Kidney (tissue), 14 donors: ENCODE measurements around the gene TRPC6. TPM values are rescaled to one million over a fixed set of nuclear protein-coding genes. Genes with fewer than 3 reads are reported as not detected.

Experiments used
- DNase-seq, 5 donors: peaks; one replicate each; pipeline ENCODE4 v3.0.0-alpha.2; 2013 to 2020
- FAIRE-seq: peaks from 2 replicates; lab custom pipeline; 2012; peaks lifted over from hg19 to GRCh38; lab: Jason Lieb, UNC
- H3K27ac ChIP-seq, 2 donors: one replicate each; pipeline ENCODE4 v1.7.0; 2013; ENCODE audit warnings: low read depth in 2 of 2, low read length in 2 of 2, inconsistent platforms in 1 of 2
- H3K27me3 ChIP-seq: one replicate; pipeline ENCODE4 v1.7.1; 2013; ENCODE audit warnings: low read length, inconsistent platforms; ENCODE audit not compliant: control insufficient read depth, insufficient read depth
- H3K36me3 ChIP-seq, 3 donors: one replicate each; pipeline versions ENCODE4 v1.7.0 to v1.7.1; 2013; ENCODE audit warnings: low read length in 3 of 3, control low read depth in 1 of 3, inconsistent platforms in 1 of 3; ENCODE audit not compliant: insufficient read depth in 3 of 3, control insufficient read depth in 2 of 3
- H3K4me1 ChIP-seq, 3 donors: one replicate each; pipeline versions ENCODE4 v1.7.0 to v1.7.1; 2013; ENCODE audit warnings: low read length in 3 of 3, inconsistent platforms in 1 of 3, low read depth in 1 of 3; ENCODE audit not compliant: control insufficient read depth in 2 of 3, insufficient read depth in 2 of 3
- H3K4me3 ChIP-seq, 3 donors: one replicate each; pipeline versions ENCODE4 v1.7.0 to v1.8.1; 2013; ENCODE audit warnings: low read length in 3 of 3, control low read depth in 1 of 3, inconsistent platforms in 1 of 3
- H3K9ac ChIP-seq, 3 donors: one replicate each; pipeline versions ENCODE4 v1.7.0 to v1.7.1; 2013; ENCODE audit warnings: low read length in 3 of 3, control low read depth in 1 of 3, inconsistent platforms in 1 of 3
- H3K9me3 ChIP-seq, 3 donors: one replicate each; pipeline versions ENCODE4 v1.7.0 to v1.7.1; 2013; ENCODE audit warnings: low read length in 3 of 3, control low read depth in 1 of 3, inconsistent platforms in 1 of 3; ENCODE audit not compliant: control insufficient read depth in 2 of 3, insufficient read depth in 1 of 3
- CTCF ChIP-seq: IDR thresholded peaks from 3 replicates; pipeline ENCODE4 v1.5.1; 2012; ENCODE audit warnings: mild to moderate bottlenecking, moderate library complexity, borderline replicate concordance; ENCODE audit not compliant: insufficient read depth; ENCODE audit errors: extremely low read depth
- intact Hi-C: fragments of 100-400 bp; cut with DNase I; formaldehyde crosslinking; loops from one replicate; pipeline ENCODE4 v1.11.1; 2022
- polyA plus RNA-seq: library from polyadenylated mRNA; stranded (reverse); fragments of 350-450 nt; fragmentation: Illumina TruSeq; extraction: RNeasy Lipid Tissue Mini Kit (QIAGEN cat#74804); gene quantifications from one replicate; pipeline ENCODE4 v1.2.3, GENCODE V29; 2014; ENCODE audit warnings: low read depth, low replicate concordance; ENCODE audit not compliant: insufficient read depth
- total RNA-seq: library from RNA; stranded (reverse); fragmentation: NEBNext Ultra II Directional; extraction: Animal tissue kit (Norgen Biotek cat#: 25700); gene quantifications from one replicate; pipeline ENCODE4 v1.2.1, GENCODE V29; 2021
- donor health status: control.
- donor health status: control.
- donor health status: control.
- donor health status: control.
- donor health status: control.
- donor health status: DM: yes; HTN: yes; CAD: no.
- donor health status: Normal renal cell carcinoma (clear cell type).

TRPC6 gene
- total and polyA plus RNA-seq, 2 donors from 2014 or later: 1.3 to 1.4 TPM

- no peak overlapping the region for H3K27ac ChIP-seq
- intact Hi-C loops: no loop called here
- H3K9me3 ChIP-seq: no peaks in the 10 kb centered on the region
- H3K9ac ChIP-seq: no peak overlapping the region
- no peak for TF ChIP-seq CTCF
- no peaks in the 10 kb centered on the region for H3K36me3 ChIP-seq
- H3K4me3 ChIP-seq: no peak overlapping the region
- no peaks in the 10 kb centered on the region for H3K4me1 ChIP-seq
- no peak for DNase-seq
- no peaks in the 10 kb centered on the region for H3K27me3 ChIP-seq
- no peak for FAIRE-seq
These were observed 60.6 kb downstream of the TRPC6 start for GRCh38 chr11:101523193-101523592.

- H3K4me3 ChIP-seq: no peak overlapping the region
- no peak overlapping the region for H3K27ac ChIP-seq
- intact Hi-C loops: no loop called here
- H3K27me3 ChIP-seq: no peaks in the 10 kb centered on the region
- no peaks in the 10 kb centered on the region for H3K36me3 ChIP-seq
- no peak for TF ChIP-seq CTCF
- H3K9me3 ChIP-seq: no peaks in the 10 kb centered on the region
- H3K9ac ChIP-seq: no peak overlapping the region
- no peak for DNase-seq
- H3K4me1 ChIP-seq: no peaks in the 10 kb centered on the region
- no peak for FAIRE-seq
These were observed 62.0 kb downstream of the TRPC6 start for GRCh38 chr11:101521821-101522220.

GRCh38 chr11:101516546-101516945, 67.3 kb downstream of the TRPC6 start:
- no peak for TF ChIP-seq CTCF
- FAIRE-seq (no peak), DNase-seq (no peak)
- H3K27ac ChIP-seq: no peak overlapping the region
- H3K9me3 ChIP-seq: no peaks in the 10 kb centered on the region
- no peaks in the 10 kb centered on the region for H3K36me3 ChIP-seq
- no peaks in the 10 kb centered on the region for H3K4me1 ChIP-seq
- intact Hi-C loops: no loop called here
- no peaks in the 10 kb centered on the region for H3K27me3 ChIP-seq
- H3K4me3 ChIP-seq: no peak overlapping the region
- no peak overlapping the region for H3K9ac ChIP-seq

GRCh38 chr11:101511065-101511464, 72.7 kb downstream of the TRPC6 start:
- no peak overlapping the region for H3K9ac ChIP-seq
- TF ChIP-seq CTCF: no peak
- intact Hi-C loops: no loop called here

More at GRCh38 chr11:101511065-101511464, 72.7 kb downstream of the TRPC6 start:
- Histone ChIP-seq H3K4me1 (no peaks in the 10 kb centered on the region), H3K4me3 (no peak overlapping the region), H3K36me3 (no peaks in the 10 kb centered on the region), H3K27ac (no peak overlapping the region), H3K27me3 (no peaks in the 10 kb centered on the region), H3K9me3 (no peaks in the 10 kb centered on the region)
- DNase-seq (no peak), FAIRE-seq (no peak)
